Stimulated activated CD8-positive, alpha-beta memory T cell treated with anti-CD3 and anti-CD28 coated beads, Interleukin-7, amount 100 ng/mL, for 48 hours (primary cell): ENCODE results near the gene FGD5.
"Not testable (repeated sequence)": the region's sequence is repeated elsewhere in the genome, so short reads cannot be mapped to it uniquely, and the experiment has no call there.

Source experiments
- DNase-seq, 2 donors: peaks; one replicate each; pipeline ENCODE4 v3.0.0-alpha.2; 2020; ENCODE audit warnings: low read depth in 1 of 2; ENCODE audit errors: extremely low read depth in 1 of 2

The FGD5 gene

GRCh38 chr3:14899993-14900618 is 81.3 kb downstream of the FGD5 start:
- no peak for DNase-seq

DNA sequence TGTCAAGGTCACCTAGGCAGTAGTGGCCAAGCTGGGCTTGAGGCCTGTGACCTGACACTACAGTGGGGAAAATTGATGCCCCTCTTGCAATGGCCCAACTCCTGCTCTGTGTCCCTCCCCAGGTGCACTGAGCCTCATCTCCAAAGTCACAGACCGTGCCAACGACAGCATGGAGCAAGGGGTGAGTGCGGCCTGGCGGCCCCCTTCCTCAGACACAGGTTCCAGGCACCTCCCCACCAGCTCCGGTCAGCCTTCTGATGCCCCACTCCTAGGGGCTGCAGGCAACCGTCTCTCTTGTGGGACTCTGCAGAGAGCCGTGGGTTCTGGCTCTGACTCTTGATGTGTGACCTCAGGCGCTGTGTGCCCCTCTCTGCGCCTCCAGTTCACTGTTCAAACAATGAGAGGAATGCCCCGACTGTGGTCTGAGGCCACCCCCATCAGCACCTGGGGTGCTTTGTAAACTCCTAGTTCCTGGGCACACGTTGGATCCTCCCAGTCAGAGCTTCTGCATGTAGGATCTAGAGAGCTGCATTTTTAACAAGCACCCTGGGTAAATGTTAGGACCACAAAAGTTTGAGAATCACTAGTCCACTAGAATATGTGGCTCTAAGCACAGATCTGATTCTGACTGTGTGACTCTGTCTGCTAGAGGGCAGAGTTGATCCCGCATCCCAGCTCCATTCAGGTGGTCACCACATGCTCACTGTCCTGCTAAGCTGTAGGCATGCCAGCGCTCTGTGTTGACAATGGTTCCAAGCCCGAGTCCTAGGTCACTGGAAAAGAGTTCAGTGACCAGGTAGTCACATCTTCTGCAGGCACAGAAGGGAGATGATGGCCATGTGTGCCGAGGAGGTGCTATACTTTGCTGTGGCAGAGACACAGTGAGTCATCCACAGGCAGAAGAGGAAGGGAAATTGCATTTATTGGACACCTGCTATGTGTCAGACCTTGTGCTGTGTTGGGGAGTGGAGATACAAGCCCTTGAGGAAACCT is 82.4 kb downstream of the FGD5 start:
- no peak for DNase-seq

- DNase-seq: no peak
Measured at GRCh38 chr3:14902719-14903118, 84.0 kb downstream of the FGD5 start.

- not testable (repeated sequence) for DNase-seq
Measured at GRCh38 chr3:14903501-14903900, 84.7 kb downstream of the FGD5 start.

DNA sequence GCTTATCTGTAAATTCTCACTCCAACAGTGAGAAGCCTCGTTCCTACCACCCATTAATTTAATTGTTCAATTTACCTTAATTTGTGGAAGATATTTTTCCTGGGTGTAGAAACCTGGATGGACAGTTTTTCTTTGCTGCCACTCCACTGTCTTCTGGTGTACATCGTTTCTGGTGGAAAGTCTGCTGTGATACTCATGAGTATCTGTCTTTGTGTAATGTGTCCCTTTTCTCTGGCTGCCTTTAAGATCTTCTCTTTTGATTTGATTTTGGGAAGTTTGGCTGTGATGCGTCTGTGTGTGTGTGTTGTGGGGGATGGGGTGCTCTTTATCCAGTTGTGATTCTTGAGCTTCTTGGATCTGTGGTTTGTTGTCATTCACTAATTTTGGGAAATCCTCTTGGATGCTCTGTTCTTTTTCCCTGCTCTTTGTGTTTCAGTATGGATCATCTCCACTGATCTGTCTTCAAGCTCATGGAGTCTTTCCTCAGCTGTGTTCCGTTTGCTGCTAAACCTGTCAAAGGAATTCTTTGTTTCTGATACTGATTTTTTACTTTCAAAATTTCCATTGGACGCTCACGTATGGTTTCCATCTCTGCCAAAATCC is 86.4 kb downstream of the FGD5 start:
- no peak for DNase-seq

DNA sequence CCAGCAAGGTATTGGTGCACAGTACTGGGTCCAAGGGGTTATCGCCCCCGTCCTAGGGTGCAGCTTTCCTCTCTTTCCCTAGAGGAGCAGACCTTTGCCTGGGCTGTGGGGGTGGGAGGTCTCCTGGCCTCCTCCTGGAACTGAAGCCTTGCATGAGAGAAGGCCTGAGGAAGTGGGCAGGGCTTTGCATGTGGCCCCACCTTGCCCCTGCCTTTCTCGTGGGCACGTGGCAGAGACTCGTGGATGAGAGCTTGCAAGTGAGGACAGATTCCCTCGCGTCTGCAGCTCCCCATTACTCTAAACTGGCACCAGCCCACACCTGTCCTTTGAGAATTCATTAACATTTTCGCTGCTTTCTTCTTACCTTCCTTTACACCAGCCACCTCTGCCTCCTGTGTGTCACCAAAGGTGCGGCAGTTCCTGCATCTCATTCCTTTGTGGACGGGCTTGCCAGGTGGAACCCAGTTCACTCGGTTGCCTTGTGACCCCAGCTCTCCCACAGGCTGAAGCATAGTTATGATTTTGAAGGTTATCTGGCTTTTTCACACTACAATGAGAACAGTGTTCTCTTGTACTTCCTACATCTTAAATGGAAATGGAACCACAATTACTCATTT is 87.7 kb downstream of the FGD5 start:
- DNase-seq: no peak

DNA sequence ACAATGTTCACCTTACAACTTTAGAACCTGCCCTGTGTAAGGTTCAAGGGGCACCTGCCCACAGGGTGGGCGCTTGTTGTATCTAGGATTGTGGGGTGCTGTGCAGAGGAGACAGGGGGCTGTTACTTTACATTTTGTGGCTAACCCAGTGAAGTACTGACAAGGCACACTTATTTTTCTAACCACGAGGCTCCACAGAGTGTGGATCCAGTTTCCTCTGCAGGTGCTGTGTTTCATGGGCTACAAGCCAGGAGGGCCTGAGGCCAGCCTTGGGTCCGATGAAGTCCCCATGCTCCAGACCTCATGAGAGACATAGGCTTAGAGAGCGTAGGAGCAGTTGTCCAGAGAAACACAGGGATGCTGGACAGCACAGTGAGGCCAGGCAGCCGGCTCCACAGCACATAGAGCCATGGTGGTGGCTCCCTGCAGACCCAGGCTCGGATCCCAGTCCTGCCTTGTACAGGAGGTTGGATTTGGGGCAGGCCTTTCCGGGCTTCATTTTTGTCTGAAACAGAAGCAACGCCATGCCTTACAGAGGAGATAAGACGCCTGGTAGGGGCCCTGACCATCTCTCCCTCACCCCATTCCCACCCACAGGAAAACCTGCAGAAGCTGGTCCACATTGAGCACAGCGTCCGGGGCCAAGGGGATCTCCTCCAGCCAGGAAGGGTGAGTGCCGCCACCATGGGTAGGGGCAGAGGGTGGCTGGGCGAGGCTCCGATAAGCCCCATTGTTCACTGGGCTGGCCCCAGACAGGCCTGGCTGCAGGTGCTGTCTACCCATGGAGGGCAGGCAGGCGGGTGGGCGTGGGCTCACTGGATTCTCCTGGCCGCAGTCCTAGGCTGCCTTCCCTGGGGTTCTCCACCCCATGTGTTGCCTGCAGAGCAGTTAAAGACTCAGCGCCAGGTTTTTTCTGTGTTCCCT is 88.5 kb downstream of the FGD5 start:
- no peak for DNase-seq

GRCh38 chr3:14909250-14909649 is 90.5 kb downstream of the FGD5 start:
- DNase-seq: no peak

- no peak for DNase-seq
Measured at GRCh38 chr3:14911651-14912050, 92.9 kb downstream of the FGD5 start.

DNA sequence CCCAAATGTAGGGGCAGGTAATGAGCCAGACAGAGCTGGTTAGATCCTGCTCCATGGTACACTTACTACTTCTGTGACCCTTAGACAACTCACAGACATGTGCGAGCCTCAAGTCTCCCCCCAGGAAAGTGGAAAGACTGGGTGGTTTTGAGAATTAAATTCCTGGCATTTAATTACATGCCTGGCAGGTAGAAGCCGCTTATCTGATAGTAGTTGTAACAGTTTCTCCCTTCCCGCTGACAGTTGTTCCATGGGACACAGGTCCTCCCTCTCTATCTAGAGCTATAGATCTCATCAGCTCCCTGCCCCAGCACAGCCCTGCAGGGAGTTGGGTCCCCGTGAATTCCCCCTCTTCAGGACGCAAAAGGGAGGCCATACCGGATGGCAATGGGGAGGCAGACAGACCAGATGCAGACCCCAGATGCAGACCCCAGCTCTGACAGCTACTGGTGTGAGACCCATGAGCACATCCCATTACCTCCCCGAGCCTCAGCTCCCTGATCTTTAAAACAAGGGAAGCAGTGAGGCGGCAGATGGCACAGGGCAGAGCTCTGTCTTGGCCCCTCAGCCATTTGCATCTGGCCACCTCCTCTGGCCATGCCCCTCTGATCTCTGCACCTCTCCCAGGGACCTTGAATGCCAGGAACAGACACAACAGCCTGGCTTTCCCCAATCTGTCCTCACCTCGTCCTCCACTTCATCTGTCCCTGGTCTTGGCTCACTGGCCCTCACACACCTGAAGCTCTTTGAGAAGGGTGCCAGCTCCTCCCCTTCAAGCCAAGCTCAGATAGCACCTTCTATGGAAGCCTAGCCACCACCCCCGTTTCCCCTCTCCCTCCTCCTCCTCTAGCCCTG is 94.5 kb downstream of the FGD5 start:
- DNase-seq: no peak

DNA sequence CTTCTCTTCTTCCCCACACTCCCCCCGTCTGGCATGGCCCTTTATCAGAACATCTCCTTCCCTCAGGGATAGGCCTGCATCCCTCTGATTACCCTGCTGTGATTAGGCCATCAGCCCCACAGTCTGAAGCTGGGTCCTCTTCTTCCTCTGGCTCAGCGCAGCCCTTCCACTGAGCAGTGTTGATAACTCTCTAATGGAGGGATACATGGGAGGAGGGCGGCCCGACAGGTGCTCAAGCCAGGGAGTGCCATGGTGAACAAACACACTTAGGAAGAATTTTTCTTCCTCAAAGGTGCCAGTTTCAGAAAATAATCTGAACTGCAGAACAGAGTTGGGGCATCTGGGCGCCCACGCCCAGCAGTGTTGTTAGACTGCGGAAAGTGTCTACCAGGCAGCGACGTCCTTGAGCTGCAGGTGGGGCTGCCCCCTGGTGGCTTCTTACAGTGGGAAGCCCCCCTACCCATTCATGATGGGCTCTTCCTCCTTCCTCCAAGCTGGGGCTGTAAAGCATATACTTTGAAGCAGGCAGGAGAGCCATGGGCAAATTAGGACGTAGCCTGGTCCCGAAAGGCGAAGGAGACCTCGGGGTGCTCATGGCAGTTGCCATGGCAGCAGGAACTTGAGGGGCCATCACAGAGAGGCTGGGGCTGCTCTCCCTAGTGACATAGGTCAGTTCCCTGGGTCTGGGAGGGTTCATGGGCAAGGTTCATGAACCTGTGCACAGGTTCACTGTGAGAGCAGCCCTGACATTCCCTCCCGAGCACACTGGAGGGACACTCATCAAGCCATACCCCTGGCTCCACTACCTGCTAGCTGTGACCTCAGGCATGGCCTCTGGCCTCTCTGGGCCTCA is 95.4 kb downstream of the FGD5 start:
- DNase-seq: no peak

GRCh38 chr3:14914779-14915117 is 96.0 kb downstream of the FGD5 start:
- no peak for DNase-seq

GRCh38 chr3:14915636-14916222 is 97.0 kb downstream of the FGD5 start:
- DNase-seq: no peak

DNA sequence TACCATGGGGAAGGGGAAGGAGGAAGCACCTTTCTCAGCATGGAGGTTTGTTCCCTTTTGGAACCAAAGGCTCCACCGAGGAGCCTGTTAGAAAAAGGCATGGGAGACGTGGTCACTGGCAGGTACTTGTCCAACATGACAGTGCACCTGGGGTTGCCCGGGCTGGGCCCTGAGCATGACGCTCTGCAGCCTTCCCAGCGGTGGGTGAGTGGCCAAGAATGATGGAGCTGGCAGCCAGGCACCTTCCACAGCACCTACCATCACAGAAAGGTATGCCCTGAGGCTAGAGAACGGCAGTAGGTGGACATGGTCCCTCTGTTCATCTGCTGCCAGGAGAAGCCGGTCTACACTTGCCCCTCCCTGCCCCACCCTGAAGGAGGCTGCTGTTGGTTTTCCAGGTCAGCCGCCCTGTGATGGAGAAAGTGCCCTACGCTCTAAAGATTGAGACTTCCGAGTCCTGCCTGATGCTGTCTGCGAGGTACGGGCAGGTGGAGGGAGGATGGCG is 99.6 kb downstream of the FGD5 start:
- DNase-seq: no peak

DNA sequence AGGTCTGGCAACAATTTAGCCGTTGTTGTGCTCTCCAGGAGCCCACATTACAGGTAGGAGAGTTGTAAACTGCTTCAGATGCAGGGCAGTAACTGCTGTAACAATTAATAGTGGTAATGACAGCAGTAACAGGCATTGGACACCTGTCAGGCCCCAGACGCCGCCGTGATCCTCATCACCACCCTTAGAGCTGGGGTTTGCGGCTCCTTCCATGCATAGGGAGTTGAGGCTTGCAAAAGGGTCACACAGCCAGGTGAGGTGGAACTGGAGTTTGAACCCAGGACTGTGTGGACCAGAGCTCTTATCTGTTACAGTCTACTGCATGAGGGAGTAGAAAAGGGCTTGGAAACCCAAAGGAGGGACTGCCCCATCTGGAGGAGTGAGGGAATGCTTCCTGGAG is 101.8 kb downstream of the FGD5 start:
- DNase-seq: no peak

DNA sequence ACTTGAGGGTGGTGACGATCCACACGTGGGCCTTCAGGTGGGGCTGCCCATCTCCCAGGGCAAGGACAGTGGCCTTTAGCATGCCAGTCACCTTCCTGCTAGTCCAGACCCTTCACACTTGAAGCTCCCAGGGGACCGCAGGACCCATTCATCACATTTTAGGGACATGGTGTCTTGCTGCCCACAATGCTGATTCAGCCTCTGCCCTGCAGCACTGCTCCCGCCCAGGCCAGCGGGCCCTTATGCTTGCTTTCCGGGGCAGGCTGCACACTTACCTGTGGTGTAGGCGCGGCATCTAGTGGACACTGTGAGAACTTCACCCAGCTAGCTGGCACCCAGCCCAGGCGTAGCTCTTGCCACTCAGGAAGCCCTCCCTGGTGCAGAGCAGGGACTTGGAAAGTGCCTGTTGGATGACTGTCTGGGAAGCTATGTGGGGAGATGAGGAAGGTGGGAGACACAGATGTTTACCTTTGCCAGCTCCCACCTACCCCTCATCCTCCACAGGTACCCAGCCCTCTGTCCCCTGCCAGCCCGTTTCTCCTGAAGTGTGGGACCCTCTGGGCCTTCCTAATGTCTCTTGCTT is 102.4 kb downstream of the FGD5 start:
- peak; percentile 56 to 60 for DNase-seq

DNA sequence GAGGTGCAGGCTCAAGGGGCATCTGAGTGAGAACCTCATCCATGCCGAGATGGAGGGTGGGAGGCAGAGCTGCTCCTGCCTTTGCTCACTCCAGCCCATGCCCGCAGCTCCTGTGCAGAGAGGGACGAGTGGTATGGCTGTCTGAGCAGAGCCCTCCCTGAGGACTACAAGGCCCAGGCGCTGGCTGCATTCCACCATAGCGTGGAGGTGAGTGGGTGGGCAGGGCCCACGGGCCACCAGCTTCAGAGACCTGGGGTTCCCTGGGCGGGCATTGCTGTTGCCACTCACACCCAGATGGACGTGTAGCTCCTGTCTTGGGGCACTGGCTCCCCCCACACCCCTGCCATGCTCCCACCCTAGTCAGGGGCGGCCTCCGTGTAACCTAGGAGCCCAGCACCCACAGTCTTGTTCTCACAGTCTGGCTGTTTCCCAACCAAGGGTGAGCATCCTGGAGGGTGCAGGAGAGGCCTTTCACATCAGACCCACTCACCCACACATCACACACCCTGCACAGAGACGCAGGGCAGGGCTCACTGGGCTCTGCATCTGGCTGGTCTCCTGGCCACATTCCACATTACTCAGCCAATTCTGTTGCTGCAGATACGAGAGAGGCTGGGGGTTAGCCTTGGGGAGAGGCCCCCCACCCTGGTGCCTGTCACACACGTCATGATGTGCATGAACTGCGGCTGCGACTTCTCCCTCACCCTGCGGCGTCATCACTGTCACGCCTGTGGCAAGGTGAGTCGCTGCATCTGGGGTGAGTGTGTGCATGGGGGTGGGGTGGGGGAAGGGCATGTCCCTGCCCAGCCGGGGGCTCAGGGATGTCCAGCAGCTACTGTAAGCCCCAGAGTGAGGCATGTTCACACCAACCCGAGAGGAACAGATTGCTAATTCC is 103.3 kb downstream of the FGD5 start:
- DNase-seq: no peak
